ENCODE results near the gene LRRC3C.
"Not testable (repeated sequence)": the region's sequence is repeated elsewhere in the genome, so short reads cannot be mapped to it uniquely, and the experiment has no call there.

LRRC3C gene

DNA sequence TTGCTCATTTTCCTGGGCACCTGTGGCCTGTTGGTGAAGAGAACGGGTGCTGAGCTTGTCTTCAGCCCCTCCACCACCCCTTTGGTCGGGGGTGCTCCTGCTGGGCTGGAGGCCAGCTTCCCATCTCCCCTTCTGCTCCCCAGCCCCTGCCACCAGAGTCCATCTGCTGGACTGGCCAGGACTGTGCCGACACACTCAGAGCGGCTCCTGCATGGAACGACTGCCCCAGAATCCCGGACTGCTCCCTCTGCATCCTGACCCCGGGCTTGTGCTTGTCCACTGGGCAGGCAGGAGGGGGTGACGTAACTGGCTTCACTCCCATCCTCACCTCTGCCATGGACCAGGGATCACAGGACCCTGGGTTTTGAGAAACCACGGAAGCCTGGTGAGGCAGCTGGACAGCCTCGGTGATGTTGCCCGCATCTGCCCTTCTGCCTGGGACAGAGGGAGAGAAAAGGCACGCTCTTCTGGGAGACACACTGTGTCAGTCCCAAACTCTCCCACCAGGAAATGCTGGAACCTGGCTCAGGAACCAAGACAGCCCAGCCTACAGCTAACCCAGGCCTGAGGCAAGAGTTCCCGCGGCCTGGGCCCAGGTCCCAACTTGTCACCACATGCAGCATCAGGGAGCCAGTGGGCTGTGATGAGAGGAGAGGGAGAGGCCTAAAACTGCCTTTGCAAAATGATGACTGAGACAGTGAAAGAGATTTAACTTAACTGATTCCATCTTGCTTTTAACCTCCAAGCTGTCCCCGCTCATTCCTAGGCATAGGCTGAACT is 19.2 kb downstream of the LRRC3C start:
- in situ Hi-C loops (cut with MboI; ENCODE audit: low pct_unique_long_range_greater_than_20kb, low sequenced_read_pairs, unreplicated experiment), result no loop called here

DNA sequence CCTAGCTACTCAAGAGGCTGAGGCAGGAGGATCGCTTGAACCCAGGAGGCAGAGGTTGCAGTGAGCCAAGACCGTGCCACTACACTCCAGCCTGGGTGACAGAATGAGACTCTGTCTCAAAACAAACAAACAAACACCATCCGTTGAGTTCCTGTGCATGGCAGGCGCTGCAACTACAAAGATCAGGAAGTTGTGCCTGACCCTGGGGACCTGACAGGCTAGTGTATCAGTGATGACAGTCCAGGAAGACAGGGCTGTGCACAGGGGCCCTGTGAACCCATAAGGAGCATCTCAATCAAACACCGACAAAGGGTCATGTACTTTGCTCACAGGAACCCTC is 20.9 kb downstream of the LRRC3C start:
- DNase-seq (ENCODE audit: low spot score); in situ Hi-C loops (cut with MboI; ENCODE audit: low pct_unique_long_range_greater_than_20kb, low sequenced_read_pairs, unreplicated experiment): not testable (repeated sequence)

More for the DNA sequence above, 19.2 kb downstream of the LRRC3C start:
- DNase-seq (ENCODE audit: low spot score), result no peak
- TF ChIP-seq, protein P1, sequence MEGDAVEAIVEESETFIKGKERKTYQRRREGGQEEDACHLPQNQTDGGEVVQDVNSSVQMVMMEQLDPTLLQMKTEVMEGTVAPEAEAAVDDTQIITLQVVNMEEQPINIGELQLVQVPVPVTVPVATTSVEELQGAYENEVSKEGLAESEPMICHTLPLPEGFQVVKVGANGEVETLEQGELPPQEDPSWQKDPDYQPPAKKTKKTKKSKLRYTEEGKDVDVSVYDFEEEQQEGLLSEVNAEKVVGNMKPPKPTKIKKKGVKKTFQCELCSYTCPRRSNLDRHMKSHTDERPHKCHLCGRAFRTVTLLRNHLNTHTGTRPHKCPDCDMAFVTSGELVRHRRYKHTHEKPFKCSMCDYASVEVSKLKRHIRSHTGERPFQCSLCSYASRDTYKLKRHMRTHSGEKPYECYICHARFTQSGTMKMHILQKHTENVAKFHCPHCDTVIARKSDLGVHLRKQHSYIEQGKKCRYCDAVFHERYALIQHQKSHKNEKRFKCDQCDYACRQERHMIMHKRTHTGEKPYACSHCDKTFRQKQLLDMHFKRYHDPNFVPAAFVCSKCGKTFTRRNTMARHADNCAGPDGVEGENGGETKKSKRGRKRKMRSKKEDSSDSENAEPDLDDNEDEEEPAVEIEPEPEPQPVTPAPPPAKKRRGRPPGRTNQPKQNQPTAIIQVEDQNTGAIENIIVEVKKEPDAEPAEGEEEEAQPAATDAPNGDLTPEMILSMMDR (IDR thresholded peaks at IDR 0.05; ENCODE audit: extremely low read depth, insufficient read depth, missing control alignments), result no peak

DNA sequence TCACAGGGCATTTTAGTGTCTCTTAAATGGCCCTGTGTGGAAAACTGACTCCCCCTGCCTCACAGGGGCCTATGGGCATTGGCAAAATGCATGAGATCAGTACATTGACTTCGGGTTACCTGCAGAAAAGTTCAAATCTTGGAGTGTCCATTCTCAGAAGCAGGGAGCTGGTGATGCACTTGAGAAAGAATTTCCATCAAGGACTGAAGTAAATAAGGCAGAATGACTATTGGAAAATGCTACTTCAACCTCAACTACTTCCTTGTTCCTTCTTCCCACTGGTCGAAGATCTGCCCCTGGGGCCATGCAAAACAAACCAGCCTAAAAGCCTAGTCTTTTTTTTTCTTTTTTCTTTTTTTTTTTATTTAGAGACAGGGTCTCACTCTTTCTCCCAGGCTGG is 21.5 kb downstream of the LRRC3C start:
- in situ Hi-C loops (cut with MboI; ENCODE audit: low pct_unique_long_range_greater_than_20kb, low sequenced_read_pairs, unreplicated experiment), result no loop called here
- TF ChIP-seq, protein P1 (IDR thresholded peaks at IDR 0.05; ENCODE audit: extremely low read depth, insufficient read depth, missing control alignments), result no peak
- DNase-seq (ENCODE audit: low spot score), result no peak

DNA sequence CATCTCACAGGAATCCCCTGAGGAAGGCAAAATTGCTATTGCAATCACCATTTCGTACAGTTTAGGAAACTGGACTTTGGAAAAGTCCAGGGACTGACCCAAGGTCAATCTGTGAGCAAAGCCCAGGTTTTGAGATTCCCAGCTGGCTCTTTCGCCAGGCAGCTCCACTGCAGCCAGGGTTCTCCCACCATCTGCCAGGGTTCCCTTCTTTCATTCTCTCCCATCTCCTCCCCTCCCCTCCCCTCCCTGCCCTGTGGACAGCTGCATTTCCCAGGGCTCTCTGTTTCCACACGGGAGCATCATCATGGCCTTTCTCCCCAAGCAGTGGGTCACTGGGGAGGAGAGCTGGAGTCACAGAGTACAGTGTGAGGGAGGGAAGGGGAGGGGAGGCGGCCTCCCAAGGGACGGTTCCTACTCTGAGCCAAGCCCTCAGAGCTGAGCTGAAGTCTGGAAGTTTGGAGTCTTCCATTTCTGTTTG is 23.4 kb downstream of the LRRC3C start:
- in situ Hi-C loops (cut with MboI; ENCODE audit: low pct_unique_long_range_greater_than_20kb, low sequenced_read_pairs, unreplicated experiment), result no loop called here

DNA sequence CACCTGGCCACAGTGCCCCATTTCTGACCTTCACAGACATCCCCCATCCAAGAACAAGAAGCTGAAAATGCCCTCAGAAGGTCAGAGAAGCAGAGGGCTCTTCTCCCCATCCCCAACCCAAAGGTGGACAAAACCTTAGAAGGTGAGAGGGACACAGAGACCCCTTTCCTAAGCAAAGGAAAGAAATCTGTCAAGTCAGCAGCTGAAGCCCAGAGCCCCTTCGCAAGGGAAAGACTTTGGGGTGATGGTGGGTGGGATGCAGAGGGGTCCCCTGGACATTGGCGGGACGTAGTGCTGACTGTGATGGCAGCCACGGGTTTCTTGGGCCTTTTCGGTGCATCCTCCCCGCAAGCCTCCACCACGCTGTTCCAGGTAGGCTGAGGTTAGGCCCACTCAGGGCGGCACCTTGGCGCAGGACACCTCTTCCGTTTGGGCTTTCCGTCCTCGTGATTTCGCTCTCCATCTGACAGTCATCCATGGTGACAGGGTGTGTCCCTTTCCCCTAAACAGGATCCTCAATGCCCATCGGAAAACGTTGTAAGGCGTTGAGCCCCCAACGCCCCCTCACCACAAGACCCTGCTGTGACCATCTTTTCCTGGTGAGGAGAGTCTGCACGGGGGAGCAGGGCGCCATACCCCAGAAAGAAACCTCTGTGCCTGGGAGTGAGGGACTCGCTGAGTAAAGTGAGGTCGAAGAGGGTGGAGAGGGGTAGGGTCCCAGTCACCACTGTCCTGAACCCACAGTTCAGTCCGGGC is 24.6 kb downstream of the LRRC3C start:
- no peak for DNase-seq (ENCODE audit: low spot score)
- in situ Hi-C loops (cut with MboI; ENCODE audit: low pct_unique_long_range_greater_than_20kb, low sequenced_read_pairs, unreplicated experiment), result no loop called here
- TF ChIP-seq, protein P1 (IDR thresholded peaks at IDR 0.05; ENCODE audit: extremely low read depth, insufficient read depth, missing control alignments), result no peak

More for the DNA sequence above, 23.4 kb downstream of the LRRC3C start:
- no peak for DNase-seq (ENCODE audit: low spot score)
- TF ChIP-seq, protein P1 (IDR thresholded peaks at IDR 0.05; ENCODE audit: extremely low read depth, insufficient read depth, missing control alignments), result no peak

DNA sequence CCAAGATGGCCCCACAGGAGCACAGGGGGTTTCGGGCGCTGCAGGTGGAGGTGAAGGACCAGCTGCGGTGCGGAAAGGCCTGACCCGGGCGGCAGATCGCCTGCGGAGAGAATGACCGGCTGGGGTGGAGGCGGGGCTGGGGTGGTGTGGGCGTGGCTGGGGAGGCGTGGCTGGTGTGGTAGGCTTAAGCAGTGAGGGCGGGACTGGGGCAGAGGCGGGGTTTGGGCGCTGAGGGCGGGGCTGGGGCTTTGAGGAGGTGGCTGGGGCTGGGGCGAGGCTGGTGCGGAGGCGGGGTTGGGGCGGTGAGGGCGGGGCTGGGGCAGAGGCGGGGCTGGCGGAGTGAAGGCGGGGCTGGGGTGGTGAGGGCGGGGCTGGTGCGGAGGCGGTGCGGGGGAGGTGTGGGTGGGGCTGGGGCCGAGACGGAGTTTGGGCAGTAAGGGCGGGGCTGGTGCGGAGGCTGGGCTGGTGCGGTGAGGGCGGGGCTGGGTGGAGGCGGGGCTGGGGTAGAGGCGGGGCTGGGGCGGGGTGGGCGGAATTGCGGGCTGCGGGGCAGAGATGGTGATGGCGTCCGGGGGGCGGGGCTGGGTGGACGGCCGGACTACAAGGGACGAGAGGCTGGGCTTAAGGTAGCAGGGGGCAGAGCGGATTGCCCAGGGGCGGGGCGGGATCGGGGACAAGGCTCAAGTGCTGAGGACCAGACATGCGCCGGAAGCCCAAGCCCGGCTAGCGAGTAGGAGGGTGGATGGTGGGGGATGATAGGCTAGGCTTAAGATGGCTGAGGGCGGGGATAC is 25.3 kb downstream of the LRRC3C start:
- in situ Hi-C loops (cut with MboI; ENCODE audit: low pct_unique_long_range_greater_than_20kb, low sequenced_read_pairs, unreplicated experiment), result no loop called here
- TF ChIP-seq, protein P1 (IDR thresholded peaks at IDR 0.05; ENCODE audit: extremely low read depth, insufficient read depth, missing control alignments), result no peak

More for the DNA sequence above, 25.3 kb downstream of the LRRC3C start:
- DNase-seq (ENCODE audit: low spot score), result peak; percentile 99

All from GM13977 (cell line).